DMS114 treated with DMSO at 0.1 percent for 48 hours (cell line): ENCODE measurements around the gene PPIP5K2.
"Not testable (repeated sequence)": the region's sequence is repeated elsewhere in the genome, so short reads cannot be mapped to it uniquely, and the experiment has no call there.

Source experiments
- DNase-seq: peaks from one replicate; lab custom pipeline; 2025; ENCODE audit not compliant: unreplicated experiment; lab: John Stamatoyannopoulos, UW

PPIP5K2 gene

DNA sequence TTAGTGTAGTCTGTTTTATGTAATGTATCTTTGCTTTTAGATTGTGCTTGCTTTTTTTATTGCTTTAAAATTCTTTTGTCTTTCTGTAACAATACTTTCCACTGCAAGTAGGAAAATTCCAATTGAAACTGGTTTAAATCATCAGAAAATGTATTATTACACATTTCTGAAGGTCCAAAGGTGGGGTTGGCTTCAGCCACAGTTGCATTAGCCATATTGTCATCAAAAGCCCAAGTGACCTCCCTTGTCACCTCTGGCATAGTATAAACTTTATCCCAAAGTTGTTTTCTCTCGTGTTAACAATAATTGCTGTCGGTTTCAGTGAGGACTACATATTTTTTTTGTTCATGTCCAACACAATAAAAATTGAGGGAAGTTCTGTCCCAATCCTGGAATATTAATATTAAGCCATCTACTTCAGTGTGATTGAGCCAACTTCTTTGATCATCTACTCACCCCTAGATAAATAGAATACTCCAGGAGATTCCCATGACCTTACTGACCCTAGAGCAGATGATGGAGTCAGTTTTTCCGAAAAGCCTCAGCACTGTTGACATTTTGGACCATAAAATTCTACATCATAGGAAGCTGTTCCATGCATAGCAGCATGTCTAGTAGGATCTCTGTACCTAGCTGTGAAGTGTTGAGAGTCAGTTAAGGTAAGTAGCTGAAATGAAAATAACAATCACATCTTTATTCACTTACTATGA, 86.0 kb downstream of the PPIP5K2 start:
- DNase-seq, result no peak

DNA sequence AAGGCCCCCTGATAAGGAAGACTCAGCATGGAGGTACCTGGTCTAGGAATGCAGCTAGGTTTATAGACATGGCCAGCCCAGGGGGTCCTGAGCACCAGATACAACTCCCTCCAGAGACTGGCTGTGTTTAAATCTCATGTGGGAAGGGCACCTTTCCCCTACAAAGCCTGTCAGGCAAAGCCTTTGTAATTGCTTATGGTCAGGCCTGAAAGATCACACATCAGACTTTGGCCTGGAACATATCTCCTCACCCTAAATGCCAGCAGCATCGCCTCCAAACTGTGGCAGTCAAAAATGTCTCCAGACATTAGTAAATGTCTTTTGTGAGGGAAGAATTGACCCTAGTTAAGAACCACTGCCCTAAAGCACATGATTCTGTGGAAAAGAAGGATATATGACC, 86.9 kb downstream of the PPIP5K2 start:
- no peak for DNase-seq

DNA sequence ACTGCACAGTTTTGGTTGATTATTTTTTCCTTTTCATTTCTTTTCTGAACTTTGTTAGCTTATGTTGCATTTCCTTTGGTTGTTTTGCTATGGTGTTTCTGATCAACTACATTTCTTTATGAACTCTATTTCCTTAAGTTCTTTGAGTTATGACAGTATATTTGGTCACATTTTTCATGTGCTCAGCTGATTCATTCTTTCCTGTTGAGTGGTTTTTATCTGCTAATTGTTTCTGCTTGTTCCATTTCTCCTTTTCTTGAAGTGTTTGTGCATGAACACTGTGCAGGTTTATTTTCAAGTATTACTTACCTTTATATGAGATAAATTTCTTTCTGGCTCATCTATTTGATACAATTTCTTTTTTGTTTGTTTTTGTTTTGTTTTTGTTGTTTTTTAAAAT, 87.6 kb downstream of the PPIP5K2 start:
- DNase-seq, result no peak

DNA sequence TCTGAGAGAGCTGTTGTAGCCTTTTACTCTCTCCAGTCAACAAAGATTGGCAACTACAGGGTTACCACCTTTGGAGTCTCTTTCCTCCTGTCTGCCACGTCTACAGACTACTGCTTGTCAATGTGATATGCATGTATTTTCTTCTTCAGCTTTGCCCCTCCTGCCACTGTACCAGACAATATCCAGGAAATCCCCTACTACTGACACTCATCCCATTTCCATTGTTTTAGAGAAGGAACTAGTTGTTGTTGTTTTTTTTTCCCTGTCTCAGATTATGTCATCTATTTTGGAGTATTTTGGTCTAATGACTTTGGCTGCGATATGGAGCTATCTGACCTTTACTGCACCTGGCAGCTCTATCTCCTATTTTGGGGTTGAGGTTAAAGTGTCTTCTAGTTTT, 88.4 kb downstream of the PPIP5K2 start:
- no peak for DNase-seq

- no peak for DNase-seq
Observed at GRCh38 chr5:103209065-103209464, 89.0 kb downstream of the PPIP5K2 start.

DNA sequence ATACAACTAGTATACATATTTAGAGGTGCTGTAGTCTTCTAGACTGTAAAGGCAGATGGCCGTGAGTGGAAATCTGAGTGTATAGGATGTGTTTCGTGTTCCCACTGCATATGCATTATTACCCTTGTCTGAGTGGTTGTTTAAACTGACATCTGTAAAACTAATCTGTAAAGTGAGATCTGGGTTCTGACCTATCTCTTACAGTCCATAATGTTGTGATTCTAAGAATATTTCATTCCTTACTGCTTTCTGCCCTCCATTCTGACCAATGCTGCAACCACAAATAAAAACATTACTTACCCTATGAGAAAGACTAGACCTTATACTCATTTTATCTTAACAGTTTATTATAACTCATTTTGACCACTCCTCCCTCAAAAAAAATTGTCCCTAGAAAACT, 90.9 kb downstream of the PPIP5K2 start:
- no peak for DNase-seq

GRCh38 chr5:103211576-103212561, 91.8 kb downstream of the PPIP5K2 start:
- no peak for DNase-seq

GRCh38 chr5:103216137-103216536, 96.0 kb downstream of the PPIP5K2 start:
- DNase-seq, result no peak

DNA sequence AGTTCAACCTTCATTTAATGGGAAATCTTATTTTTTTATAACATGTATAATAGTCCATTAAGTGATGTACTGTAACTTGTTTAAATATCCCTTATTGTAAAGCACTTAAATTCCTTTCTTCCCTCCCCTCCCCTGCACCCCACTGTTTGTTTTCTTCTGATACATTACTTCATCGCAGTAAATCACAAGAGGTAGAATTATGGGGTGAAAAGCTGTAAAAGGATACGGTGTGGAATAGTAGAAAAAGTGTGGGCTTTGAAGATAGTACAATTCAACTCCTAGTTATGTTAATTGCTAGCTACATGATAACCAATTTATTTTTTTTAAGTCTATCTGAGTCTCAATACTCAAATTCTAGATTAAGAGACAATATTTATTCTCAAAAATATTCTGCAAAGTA, 96.6 kb downstream of the PPIP5K2 start:
- no peak for DNase-seq

DNA sequence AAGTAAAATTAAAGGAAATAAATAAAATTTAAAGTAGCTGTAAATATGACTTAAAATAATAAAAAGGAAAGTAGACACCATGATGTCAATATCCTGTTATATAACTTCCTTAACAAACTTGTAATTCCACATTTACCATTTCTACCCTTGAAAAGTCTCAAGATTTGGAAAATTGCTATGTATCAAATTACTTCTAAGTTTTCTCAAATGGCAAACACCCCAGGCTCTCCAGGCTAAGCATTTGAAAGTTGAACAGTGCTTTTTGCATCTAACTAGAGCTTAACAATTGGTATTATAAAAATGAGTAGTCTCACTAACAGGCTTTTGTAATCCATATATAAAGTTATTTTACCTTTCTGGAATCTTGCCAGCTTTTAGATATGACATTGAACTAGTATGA, 97.0 kb downstream of the PPIP5K2 start:
- DNase-seq, result no peak

GRCh38 chr5:103218164-103218563, 98.1 kb downstream of the PPIP5K2 start:
- DNase-seq, result no peak

DNA sequence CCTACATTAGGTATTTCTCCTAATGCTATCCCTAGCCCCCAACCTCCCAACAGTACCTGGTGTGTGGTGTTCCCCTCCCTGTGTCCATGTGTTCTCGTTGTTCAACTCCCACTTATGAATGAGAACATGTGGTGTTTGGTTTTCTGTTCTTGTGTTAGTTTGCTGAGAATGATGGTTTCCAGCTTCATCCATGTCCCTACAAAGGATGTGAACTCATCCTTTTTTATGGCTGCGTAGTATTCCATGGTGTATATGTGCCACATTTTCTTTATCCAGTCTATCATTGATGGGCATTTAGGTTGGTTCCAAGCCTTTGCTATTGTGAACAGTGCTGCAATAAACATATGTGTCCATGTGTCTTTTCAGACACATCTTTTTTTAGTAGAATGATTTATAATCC, 99.0 kb downstream of the PPIP5K2 start:
- not testable (repeated sequence) for DNase-seq

DNA sequence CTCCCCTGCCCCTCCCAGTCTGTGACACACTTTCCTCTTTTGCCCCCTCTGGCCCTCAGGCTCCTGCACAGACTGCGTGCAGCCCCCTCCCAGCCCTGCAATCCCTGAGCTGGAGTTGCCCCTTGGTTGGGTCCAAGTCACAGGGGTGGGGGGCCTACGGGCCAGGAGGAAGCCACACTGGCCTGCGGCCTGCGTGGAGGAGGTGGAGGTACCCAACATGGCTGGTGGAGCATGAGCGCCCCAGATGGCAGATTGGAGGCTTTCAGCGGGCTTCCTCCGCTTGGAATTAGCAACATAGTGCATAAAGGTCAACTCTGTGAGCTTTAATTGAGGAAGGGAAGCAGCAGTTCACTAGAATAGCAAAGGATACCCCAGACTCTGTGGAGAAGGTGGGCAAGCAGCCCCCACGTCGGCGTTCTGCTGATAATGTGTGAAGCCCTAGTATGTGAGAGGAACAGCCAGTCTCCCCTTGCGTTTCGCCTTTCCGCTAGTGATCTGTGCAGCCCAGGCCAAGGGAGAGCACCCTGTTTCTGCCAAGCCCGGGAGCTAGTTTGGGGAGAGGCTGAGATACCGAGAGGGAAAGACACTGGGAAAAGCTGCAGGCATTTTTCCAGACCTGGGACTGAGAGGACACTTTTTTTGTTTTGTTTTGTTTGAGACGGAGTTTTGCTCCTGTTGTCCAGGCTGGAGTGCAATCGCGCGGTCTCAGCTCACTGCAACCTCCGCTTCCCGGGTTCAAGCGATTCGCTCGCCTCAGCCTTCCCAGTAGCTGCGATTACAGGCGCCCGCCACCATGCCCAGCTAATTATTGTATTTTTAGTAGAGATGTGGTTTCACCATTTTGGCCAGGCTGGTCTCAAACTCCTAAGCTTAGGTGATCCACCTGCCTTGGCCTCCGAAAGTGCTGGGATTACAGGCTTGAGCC, 103.2 kb downstream of the PPIP5K2 start:
- DNase-seq, result no peak

DNA sequence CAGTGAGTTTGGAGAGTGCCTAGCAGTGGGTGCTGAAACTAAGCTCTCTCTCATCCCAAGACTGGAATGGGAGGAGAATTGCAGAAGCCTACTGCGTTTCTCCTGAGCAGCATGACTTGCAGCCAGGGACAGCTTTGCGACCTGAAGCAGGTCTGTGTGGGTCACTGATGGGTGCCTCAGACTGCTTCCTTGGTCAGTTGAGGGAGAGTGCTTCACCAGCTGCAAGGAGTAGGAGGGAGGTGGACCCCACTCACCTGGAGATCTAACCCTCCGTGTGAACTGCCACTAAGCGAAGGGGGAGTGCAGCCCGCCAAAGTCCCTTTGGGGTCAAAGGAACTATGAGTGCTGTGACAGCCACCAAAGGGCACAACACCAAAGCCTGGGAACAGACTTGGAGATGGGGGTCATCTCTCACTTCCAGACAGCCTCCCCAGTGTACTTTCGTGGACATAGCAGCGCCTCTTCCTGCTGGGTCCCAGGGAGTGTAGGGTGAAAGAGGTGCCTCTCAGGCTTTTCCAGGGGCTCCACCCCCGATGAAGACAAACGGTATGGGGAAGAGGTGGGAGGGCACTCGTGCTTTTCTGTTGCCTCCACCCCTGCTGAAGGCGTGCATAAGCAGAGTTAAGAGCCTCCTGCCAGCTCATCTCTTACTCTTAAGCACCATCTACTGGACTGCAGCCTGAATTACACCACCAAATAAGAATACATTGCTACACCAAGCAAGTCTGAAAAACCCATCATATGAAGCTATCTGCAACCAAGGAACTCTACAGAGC, 104.2 kb downstream of the PPIP5K2 start:
- DNase-seq, result peak; percentile 77

DNA sequence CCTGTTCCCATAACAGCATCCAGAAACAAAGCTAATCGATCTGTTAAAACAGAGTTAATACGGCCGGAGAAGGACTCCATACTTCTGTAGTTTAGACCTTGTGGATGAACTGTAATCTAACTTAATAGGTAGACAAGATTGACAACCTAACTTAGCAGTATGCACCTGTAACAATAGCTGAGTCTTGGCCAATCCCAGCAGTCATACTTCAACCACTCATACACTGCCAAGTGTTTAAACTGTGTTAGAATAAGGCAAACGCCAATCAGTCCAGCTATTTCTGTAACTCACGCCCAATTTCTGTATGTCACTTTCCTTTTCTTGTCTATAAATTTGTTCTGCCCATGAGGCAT, 104.8 kb downstream of the PPIP5K2 start:
- DNase-seq, result no peak

GRCh38 chr5:103228061-103228460, 108.0 kb downstream of the PPIP5K2 start:
- DNase-seq, result no peak

DNA sequence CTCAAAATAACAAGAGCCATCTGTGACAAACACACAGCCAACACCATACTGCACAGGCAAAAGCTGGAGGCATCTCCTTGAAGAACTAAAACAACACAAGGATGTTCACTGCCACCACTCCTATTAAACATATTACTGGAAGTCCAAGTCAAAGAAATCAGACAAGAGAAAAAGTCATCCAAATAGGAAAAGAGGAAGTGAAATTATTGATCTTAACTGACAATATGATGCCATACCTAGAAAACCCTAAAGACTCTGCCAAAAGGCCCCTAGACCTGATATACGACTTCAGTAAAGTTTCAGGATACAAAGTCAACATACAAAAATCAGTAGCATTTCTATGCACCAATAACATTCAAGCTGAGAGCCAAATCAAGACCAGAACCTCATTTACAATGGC, 108.5 kb downstream of the PPIP5K2 start:
- no peak for DNase-seq

DNA sequence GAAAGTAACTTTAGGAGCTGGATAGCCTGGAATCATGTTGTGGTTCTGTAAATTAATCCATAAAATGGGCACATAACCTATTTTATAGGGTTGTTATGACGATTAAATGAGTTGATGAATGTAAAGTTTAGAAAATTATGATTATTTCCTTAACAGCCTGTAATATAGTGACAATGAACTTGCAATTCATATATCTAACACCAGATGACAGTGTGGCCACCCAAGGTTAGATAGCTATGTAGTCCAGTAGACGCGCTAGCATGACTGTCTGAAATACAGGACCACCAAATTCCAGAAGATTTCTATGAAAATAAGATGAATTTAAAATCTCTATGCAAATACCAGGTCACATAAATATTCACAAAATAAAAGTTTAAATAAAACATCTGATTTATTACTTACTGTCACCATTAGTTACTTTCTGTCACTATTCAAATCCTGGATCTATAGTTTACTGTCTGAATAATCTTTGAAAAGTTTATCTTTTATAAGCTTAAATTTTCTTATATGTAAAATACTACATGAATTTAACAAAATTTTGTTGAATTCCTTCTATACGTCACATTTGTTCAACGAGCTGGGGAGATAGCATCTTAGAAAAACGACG, 112.4 kb downstream of the PPIP5K2 start:
- DNase-seq, result peak; percentile 39

- no peak for DNase-seq
Observed at GRCh38 chr5:103234239-103234975, 114.3 kb downstream of the PPIP5K2 start.
